ENCODE measurements around the gene ADARB2.

DNA sequence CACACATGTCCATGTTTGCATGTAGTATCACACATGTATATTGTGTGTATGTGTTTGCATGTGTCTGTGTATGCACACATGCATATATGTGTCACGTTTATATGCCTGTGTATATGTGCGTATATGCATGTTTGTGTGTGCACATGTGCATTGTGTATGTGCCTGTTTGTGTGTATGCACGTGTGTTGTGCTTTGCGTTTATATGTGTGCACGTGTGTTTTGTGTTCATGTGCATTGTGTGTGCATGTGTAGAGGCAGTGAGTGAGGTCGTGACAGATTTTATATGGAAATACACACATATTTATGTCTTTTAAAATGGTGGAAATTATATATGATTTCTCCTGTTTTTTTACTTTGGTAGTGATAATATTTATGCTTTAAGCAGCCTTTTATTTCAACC lies 41.2 kb downstream of the ADARB2 start:
- TF ChIP-seq, protein P1, sequence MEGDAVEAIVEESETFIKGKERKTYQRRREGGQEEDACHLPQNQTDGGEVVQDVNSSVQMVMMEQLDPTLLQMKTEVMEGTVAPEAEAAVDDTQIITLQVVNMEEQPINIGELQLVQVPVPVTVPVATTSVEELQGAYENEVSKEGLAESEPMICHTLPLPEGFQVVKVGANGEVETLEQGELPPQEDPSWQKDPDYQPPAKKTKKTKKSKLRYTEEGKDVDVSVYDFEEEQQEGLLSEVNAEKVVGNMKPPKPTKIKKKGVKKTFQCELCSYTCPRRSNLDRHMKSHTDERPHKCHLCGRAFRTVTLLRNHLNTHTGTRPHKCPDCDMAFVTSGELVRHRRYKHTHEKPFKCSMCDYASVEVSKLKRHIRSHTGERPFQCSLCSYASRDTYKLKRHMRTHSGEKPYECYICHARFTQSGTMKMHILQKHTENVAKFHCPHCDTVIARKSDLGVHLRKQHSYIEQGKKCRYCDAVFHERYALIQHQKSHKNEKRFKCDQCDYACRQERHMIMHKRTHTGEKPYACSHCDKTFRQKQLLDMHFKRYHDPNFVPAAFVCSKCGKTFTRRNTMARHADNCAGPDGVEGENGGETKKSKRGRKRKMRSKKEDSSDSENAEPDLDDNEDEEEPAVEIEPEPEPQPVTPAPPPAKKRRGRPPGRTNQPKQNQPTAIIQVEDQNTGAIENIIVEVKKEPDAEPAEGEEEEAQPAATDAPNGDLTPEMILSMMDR (IDR thresholded peaks at IDR 0.05): no peak
- no peak for TF ChIP-seq POLR2A (IDR thresholded peaks at IDR 0.05)
